ENCODE data around the gene FMNL2.

The FMNL2 gene

DNA sequence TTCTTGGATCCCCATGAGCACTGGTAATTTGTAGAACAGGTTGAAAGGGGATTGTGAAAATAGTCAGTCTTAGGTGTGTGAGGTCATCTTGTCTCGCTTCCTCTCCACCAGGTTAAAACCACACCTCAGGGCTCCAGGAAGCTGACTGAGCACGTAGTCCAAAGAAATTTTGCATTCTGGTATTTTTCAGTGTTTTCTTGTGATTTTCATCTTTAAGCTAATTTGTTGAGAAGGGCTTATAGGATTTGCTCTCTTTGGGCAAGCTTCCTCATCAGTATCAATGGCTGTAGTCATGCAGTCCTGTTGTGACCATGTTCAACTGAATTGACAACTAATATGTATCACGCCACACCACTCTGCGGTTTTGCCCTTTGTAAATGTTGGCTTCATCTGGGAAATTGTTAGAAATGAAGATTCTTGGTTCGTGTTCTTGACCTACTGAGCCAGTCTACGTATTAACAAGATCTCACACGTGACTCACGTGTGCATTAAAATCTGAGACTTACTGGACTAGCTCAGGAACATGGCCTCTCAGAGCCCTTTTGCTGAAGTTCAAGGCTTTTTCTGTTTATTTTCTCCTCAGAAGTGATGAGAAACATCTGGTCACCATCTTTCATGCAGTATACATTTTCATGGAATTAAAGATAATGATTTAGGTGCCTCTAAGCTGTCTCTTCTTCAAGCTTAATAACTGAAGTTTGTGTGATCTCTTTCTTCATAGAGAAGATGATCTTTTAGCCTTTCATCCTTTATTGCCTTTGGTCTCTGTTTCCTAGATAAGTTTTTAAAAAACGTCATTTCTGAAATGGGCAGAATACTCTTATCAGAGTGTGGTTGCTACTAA, 32.8 kb downstream of the FMNL2 start:
- Histone ChIP-seq H3K9me3 (ENCODE audit: control insufficient read depth, low read length) (no peaks in the 10 kb centered on the region), H3K4me3 (ENCODE audit: insufficient read depth in 1 of 2, low read depth in 1 of 2, low read length in 2 of 2) (no peak overlapping the region), H4K8ac (ENCODE audit: low read length) (no peak overlapping the region), H2BK12ac (ENCODE audit: low read length in 2 of 2) (peak overlapping the region in 1 of 2 experiments; percentile 18), H3K9ac (ENCODE audit: low read length) (no peak overlapping the region), H3K4me2 (ENCODE audit: low read length, poor library complexity, severe bottlenecking) (no peak overlapping the region), H2BK120ac (ENCODE audit: low read depth, low read length) (no peak overlapping the region), H2BK15ac (ENCODE audit: low read depth, poor library complexity, severe bottlenecking) (no peak overlapping the region), H3K23ac (ENCODE audit: low read length in 2 of 2) (no peak overlapping the region), H2BK5ac (ENCODE audit: low read depth, low read length, poor library complexity, severe bottlenecking) (no peak overlapping the region), H3K4me1 (ENCODE audit: control insufficient read depth, insufficient read depth, low read depth, low read length) (no peaks in the 10 kb centered on the region), H3K36me3 (ENCODE audit: control insufficient read depth in 1 of 2, insufficient read depth in 2 of 2, low read depth in 1 of 2, low read length in 2 of 2) (no peaks in the 10 kb centered on the region), H4K91ac (ENCODE audit: low read length) (no peak overlapping the region), H2AK5ac (ENCODE audit: low read length, severe bottlenecking) (no peak overlapping the region), H3K79me1 (replicated peaks; ENCODE audit: low read length, poor library complexity, severe bottlenecking) (peaks cover 19% of the 10 kb centered on the region), H2AFZ (ENCODE audit: low read depth, low read length) (no peak overlapping the region), H3K27ac (ENCODE audit: low read length, poor library complexity, severe bottlenecking) (no peak overlapping the region), H3K27me3 (ENCODE audit: control insufficient read depth in 1 of 2, insufficient read depth in 1 of 2, low read length in 2 of 2) (no peaks in the 10 kb centered on the region), H3K18ac (ENCODE audit: low read depth in 1 of 2, low read length in 2 of 2) (no peak overlapping the region), H3K14ac (ENCODE audit: low read length in 2 of 2) (no peak overlapping the region), H3K4ac (ENCODE audit: low read depth in 1 of 2, low read length in 2 of 2) (no peak overlapping the region)
- 90% methylated on average over 7 of the region's 9 CpGs for WGBS
- DNase-seq, result peak; percentile 44

DNA sequence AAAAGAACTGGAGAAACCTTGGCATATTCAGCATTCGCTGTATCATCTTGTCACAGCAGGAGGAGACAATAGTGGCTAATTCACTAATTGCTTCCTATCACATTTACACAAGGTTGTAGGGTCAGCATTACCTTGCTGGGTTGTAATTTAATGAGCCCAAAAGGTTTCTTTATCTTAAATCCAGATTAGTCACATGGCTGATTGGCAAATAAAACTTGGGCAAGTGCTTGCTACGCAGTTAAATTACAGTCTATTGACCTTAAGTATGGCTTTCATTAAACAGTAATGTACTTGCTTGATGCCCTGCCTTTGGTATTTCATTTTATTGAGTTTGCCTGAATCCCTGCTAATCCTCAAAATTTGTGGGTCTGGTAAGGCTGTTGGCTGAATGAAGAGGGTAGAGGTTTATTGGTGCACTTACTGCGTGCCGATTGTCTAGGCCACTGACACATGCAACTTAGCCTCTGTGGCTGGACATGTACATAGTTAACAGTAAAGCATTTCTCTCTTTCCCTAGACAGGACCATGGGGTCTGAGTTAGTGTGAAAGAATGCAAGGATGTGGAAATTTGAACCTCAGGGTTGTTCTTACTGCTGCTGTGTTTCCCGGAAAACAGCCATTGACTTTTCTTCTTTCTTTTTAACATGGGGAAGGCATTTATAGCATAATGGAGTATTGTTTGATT, 34.3 kb downstream of the FMNL2 start:
- peaks cover 22% of the 10 kb centered on the region for H3K79me1 ChIP-seq (replicated peaks; ENCODE audit: low read length, poor library complexity, severe bottlenecking)
- WGBS, result 57% methylated on average over 4 of the region's 5 CpGs

DNA sequence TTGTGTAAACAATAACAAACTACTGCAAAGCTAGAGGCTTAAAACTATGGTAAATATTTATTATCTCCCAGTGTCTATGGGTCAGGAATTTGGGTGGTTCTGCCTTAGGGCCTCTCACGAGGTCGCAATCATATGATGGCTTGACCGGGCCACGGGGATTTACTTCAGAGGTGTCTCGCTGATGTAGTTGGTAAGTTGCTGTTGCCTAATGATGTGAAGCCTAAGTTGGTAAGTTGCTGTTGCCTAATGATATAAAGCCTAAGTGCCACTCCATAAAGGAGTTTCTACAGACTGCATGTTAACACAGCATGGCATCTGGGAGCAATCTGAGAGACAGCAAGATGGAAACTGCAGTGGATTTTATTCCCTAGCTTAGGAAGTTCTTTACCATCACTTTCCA, 35.8 kb downstream of the FMNL2 start:
- no peak overlapping the region for H2BK15ac ChIP-seq (ENCODE audit: low read depth, poor library complexity, severe bottlenecking)
- peak overlapping the region; percentile 23 for H2AK5ac ChIP-seq (ENCODE audit: low read length, severe bottlenecking)
- no peak overlapping the region for H3K9ac ChIP-seq (ENCODE audit: low read length)
- 74% methylated on average over 5 of the region's 5 CpGs for WGBS
- H3K18ac ChIP-seq (ENCODE audit: low read depth in 1 of 2, low read length in 2 of 2), result peak overlapping the region in 1 of 2 experiments; percentile 59
- peak overlapping the region in 1 of 2 experiments; percentile 75 for H2BK12ac ChIP-seq (ENCODE audit: low read length in 2 of 2)
- H4K91ac ChIP-seq (ENCODE audit: low read length), result peak overlapping the region; percentile 47
- no peak overlapping the region for H2BK120ac ChIP-seq (ENCODE audit: low read depth, low read length)
- H3K36me3 ChIP-seq (ENCODE audit: control insufficient read depth in 1 of 2, insufficient read depth in 2 of 2, low read depth in 1 of 2, low read length in 2 of 2), result no peaks in the 10 kb centered on the region
- H3K9me3 ChIP-seq (ENCODE audit: control insufficient read depth, low read length), result no peaks in the 10 kb centered on the region
- no peak overlapping the region for H2AFZ ChIP-seq (ENCODE audit: low read depth, low read length)
- no peak overlapping the region for H3K14ac ChIP-seq (ENCODE audit: low read length in 2 of 2)
- H4K8ac ChIP-seq (ENCODE audit: low read length), result no peak overlapping the region
- no peak overlapping the region for H2BK5ac ChIP-seq (ENCODE audit: low read depth, low read length, poor library complexity, severe bottlenecking)
- no peaks in the 10 kb centered on the region for H3K4me1 ChIP-seq (ENCODE audit: control insufficient read depth, insufficient read depth, low read depth, low read length)
- H3K4ac ChIP-seq (ENCODE audit: low read depth in 1 of 2, low read length in 2 of 2), result peak overlapping the region in 1 of 2 experiments; percentile 4
- peaks cover 24% of the 10 kb centered on the region for H3K79me1 ChIP-seq (replicated peaks; ENCODE audit: low read length, poor library complexity, severe bottlenecking)
- no peaks in the 10 kb centered on the region for H3K27me3 ChIP-seq (ENCODE audit: control insufficient read depth in 1 of 2, insufficient read depth in 1 of 2, low read length in 2 of 2)
- DNase-seq, result peak; percentile 76
- H3K4me3 ChIP-seq (ENCODE audit: insufficient read depth in 1 of 2, low read depth in 1 of 2, low read length in 2 of 2), result no peak overlapping the region
- no peak overlapping the region for H3K27ac ChIP-seq (ENCODE audit: low read length, poor library complexity, severe bottlenecking)
- no peak overlapping the region for H3K4me2 ChIP-seq (ENCODE audit: low read length, poor library complexity, severe bottlenecking)
- no peak overlapping the region for H3K23ac ChIP-seq (ENCODE audit: low read length in 2 of 2)

More for the DNA sequence above, 34.3 kb downstream of the FMNL2 start:
- Histone ChIP-seq H2BK12ac (ENCODE audit: low read length in 2 of 2) (peak overlapping the region in 1 of 2 experiments; percentile 83), H3K27ac (ENCODE audit: low read length, poor library complexity, severe bottlenecking) (peak overlapping the region; percentile 74), H2BK120ac (ENCODE audit: low read depth, low read length) (no peak overlapping the region), H3K23ac (ENCODE audit: low read length in 2 of 2) (no peak overlapping the region), H3K9ac (ENCODE audit: low read length) (peak overlapping the region; percentile 19), H2BK15ac (ENCODE audit: low read depth, poor library complexity, severe bottlenecking) (no peak overlapping the region), H3K18ac (ENCODE audit: low read depth in 1 of 2, low read length in 2 of 2) (peak overlapping the region in 1 of 2 experiments; percentile 39), H3K4ac (ENCODE audit: low read depth in 1 of 2, low read length in 2 of 2) (no peak overlapping the region), H3K9me3 (ENCODE audit: control insufficient read depth, low read length) (no peaks in the 10 kb centered on the region), H4K8ac (ENCODE audit: low read length) (no peak overlapping the region), H2BK5ac (ENCODE audit: low read depth, low read length, poor library complexity, severe bottlenecking) (no peak overlapping the region), H4K91ac (ENCODE audit: low read length) (no peak overlapping the region), H2AFZ (ENCODE audit: low read depth, low read length) (no peak overlapping the region), H2AK5ac (ENCODE audit: low read length, severe bottlenecking) (no peak overlapping the region), H3K4me3 (ENCODE audit: insufficient read depth in 1 of 2, low read depth in 1 of 2, low read length in 2 of 2) (peak overlapping the region in 1 of 2 experiments; percentile 14), H3K36me3 (ENCODE audit: control insufficient read depth in 1 of 2, insufficient read depth in 2 of 2, low read depth in 1 of 2, low read length in 2 of 2) (no peaks in the 10 kb centered on the region), H3K4me1 (ENCODE audit: control insufficient read depth, insufficient read depth, low read depth, low read length) (no peaks in the 10 kb centered on the region), H3K27me3 (ENCODE audit: control insufficient read depth in 1 of 2, insufficient read depth in 1 of 2, low read length in 2 of 2) (no peaks in the 10 kb centered on the region), H3K4me2 (ENCODE audit: low read length, poor library complexity, severe bottlenecking) (no peak overlapping the region), H3K14ac (ENCODE audit: low read length in 2 of 2) (no peak overlapping the region)
- peak; percentile 96 for DNase-seq

DNA sequence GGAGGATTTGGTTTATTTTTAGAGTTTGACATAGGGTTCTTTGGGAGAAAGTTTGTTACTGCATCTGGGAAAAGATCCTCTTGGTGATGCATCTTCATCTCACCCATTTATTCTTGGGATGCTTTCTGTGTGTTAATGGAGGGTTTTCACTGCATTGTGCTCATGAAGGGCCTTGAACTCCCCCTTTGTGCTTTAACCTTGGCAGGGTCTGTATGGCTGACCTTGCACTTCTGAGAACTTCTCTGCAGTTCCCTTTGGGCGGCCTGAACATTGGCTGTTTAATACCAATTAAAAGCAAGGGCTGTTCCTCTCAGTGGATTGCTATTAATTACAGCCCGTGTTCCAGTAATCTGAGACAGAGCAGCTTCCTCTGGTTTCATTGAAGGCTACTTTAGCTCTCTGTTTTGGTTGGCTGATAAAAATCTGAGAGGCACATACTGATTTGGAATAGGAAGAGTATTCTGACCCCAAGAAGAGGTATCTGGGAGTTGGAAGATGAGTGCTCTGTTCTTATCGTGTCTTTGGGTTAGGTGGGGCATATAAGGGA, 37.5 kb downstream of the FMNL2 start:
- no peak overlapping the region for H3K9ac ChIP-seq (ENCODE audit: low read length)
- H3K4me1 ChIP-seq (ENCODE audit: control insufficient read depth, insufficient read depth, low read depth, low read length), result peaks cover 2% of the 10 kb centered on the region
- H3K14ac ChIP-seq (ENCODE audit: low read length in 2 of 2), result no peak overlapping the region
- no peak overlapping the region for H2AFZ ChIP-seq (ENCODE audit: low read depth, low read length)
- no peak for DNase-seq
- H3K36me3 ChIP-seq (ENCODE audit: control insufficient read depth in 1 of 2, insufficient read depth in 2 of 2, low read depth in 1 of 2, low read length in 2 of 2), result no peaks in the 10 kb centered on the region
- no peak overlapping the region for H2AK5ac ChIP-seq (ENCODE audit: low read length, severe bottlenecking)
- H2BK15ac ChIP-seq (ENCODE audit: low read depth, poor library complexity, severe bottlenecking), result no peak overlapping the region
- H3K79me1 ChIP-seq (replicated peaks; ENCODE audit: low read length, poor library complexity, severe bottlenecking), result peaks cover 20% of the 10 kb centered on the region
- 57% methylated on average over 3 of the region's 3 CpGs for WGBS
- H3K27ac ChIP-seq (ENCODE audit: low read length, poor library complexity, severe bottlenecking), result no peak overlapping the region
- H2BK12ac ChIP-seq (ENCODE audit: low read length in 2 of 2), result no peak overlapping the region
- H4K91ac ChIP-seq (ENCODE audit: low read length), result no peak overlapping the region
- no peaks in the 10 kb centered on the region for H3K9me3 ChIP-seq (ENCODE audit: control insufficient read depth, low read length)
- H2BK120ac ChIP-seq (ENCODE audit: low read depth, low read length), result no peak overlapping the region
- H3K27me3 ChIP-seq (ENCODE audit: control insufficient read depth in 1 of 2, insufficient read depth in 1 of 2, low read length in 2 of 2), result no peaks in the 10 kb centered on the region
- H3K18ac ChIP-seq (ENCODE audit: low read depth in 1 of 2, low read length in 2 of 2), result peak overlapping the region in 1 of 2 experiments; percentile 9
- no peak overlapping the region for H3K4ac ChIP-seq (ENCODE audit: low read depth in 1 of 2, low read length in 2 of 2)
- no peak overlapping the region for H2BK5ac ChIP-seq (ENCODE audit: low read depth, low read length, poor library complexity, severe bottlenecking)
- H4K8ac ChIP-seq (ENCODE audit: low read length), result no peak overlapping the region
- H3K23ac ChIP-seq (ENCODE audit: low read length in 2 of 2), result no peak overlapping the region
- H3K4me3 ChIP-seq (ENCODE audit: insufficient read depth in 1 of 2, low read depth in 1 of 2, low read length in 2 of 2), result no peak overlapping the region
- H3K4me2 ChIP-seq (ENCODE audit: low read length, poor library complexity, severe bottlenecking), result no peak overlapping the region

Data from mesenchymal stem cell (in vitro differentiated cells and primary cell).